HPDE6-E6E7 (cell line): ENCODE measurements around the gene ATP5PD.
"Not testable (repeated sequence)": the region's sequence is repeated elsewhere in the genome, so short reads cannot be mapped to it uniquely, and the experiment has no call there.

ENCODE experiments used
- DNase-seq: peaks from one replicate; pipeline ENCODE4 v3.0.0; 2011; ENCODE audit warnings: missing footprints; ENCODE audit errors: extremely low spot score

The ATP5PD gene

DNA sequence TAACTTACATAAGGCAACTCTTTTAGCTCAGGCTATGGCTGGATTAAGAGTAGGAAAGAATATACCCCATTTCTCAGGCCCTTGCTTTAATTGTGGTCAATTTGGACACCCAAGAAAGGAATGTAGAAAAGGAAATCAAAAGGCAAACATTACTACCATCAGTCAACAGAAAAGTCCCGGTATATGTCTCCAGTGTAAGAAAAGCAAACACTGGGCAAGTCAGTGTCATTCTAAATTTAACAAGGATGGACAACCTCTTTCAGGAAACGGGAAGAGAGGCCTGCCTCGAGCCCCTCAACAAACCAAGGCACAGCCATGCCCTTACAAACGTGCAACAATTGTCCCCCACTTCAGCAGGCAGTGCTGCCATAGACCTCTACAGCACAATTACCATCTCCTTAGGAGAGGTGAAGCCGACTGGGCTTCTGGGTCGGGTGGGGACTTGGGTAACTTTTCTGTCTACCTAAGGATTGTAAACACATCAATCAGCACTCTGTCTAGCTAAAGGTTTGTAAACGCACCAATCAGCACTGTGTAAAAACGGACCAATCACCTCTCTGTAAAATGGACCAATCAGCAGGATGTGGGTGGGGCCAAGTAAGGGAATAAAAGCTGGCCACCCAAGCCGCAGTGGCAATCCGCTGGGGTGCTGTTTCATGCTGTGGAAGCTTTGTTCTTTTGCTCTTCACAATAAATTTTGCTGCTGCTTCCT, 21.9 kb downstream of the ATP5PD start:
- DNase-seq = no peak

DNA sequence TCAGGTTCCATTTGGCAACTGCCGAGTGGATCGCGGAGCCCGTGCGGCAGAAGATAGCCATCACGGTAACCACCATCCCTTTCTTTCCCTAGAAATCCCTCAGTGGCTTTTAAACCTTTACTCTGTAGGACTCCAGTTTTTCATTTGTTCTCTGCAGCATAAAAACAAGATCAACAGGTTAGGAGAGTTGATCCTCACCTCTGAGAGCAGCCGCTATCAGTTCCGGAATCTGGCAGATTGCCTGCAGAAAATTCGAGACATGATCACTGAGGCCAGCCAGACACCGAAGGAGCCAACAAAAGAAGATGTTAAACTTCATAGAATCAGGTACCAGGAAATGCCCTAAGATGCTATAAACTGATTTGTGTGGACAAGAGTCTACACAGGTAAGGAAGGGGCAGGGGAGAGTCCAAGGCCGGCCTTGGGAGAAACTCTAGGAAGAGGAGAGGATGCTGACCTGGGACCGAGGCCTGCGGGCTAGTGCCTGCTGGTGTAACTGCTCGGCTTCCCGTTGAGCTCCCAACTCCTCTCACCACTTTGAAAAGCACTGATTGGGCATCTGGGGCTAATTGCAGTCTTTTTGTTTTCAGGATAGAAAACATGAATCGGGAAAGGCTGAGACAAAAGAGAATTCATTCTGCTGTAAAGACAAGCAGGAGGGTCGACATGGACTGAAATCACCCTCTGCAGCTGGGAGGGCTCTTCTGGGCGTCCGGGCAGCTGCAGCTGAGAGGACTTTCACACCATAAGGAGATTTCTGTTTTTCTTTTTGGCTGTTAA, 26.2 kb downstream of the ATP5PD start:
- DNase-seq = no peak

DNA sequence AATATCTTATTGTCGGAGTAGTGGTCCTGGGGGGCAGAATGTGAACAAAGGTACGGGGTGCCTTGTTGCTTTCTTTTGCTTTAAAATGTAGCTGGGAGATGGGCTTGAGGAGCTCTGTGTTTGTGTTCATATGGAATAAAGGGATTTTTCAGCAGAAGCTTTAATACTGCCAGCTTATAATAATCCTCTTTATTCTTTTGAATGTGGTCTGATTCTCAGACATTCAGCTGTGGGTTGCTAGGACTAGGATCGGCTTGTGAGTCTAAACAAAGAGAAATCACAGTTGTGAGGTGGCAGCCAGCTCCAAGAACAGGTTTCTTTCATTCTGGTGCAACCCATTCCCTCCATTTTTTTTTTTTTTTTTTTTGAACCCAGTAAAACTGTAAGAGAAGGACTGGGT, 27.1 kb downstream of the ATP5PD start:
- no peak for DNase-seq

DNA sequence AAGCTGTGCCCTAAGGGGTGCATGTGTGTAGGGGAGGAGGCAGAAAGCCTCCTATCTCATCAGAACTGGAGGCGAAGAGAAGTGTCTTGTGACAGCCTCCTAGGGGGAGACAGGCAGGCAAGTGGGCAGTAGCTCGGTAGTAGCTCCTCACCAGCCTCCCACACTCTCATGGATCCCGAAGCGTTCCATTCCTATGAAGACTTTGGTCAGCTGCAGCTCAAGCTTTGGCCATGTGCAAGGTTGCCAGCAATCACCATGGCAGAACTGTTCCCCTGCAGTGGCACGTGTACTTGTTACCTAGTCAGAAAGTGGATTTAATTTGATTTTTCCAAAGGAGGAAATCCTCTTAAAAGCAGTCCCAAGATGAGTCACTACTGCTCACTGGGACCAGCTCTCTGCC, 27.6 kb downstream of the ATP5PD start:
- no peak for DNase-seq

DNA sequence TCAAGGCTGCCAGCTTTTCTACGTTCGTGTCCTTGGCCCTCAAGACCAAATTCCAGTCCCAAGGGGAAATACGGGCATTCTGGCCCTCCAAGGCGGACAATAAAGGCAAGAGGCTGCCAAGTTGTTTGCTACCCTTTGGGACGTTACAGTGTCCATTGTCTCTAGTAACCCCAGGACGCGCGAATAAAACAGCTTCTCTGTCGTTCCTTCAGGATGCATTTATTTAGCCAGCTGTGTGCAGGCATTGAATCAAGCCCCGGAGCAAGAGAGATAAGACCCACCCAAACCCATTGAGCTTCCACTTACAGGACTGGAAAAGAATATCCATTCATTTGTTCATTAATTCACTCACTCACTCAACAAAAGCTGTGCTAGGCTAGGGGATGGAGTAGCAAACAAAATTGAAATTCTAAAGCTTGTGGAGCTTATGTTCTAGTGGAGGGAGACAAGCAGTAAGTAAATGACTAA, 33.6 kb downstream of the ATP5PD start:
- no peak for DNase-seq

DNA sequence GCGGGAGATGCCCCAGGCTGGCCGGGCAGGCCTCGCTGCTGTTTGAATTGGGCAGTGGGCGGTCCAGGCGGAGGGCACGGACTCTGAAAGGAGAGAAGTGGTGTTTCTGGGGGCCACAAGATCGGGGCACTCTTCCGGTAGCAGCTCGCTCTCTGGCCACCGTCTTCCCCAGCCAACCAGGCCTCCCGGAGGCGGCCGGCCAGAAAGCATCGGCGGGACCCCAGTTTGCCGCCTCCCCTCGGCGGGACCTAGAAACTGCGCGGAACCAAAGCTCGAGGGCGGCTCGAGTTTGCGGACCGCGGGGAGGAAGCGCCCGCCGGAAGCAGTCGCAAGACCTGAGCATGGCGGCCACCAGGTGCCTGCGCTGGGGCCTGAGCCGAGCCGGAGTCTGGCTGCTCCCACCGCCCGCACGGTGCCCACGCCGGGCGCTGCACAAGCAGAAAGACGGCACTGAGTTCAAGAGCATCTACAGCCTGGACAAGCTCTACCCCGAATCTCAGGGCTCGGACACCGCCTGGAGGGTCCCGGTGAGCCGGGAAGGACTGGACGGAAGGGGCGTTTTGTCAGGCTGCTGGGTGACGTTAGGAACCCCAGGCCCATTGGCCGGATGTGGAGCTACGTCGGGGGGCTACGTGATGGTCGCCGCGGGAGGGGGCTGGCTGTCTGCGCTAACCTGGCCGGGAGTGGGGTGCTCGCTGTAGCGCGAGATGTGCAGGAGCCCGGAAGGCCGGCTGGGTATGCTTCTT, 34.2 kb downstream of the ATP5PD start, which contains the start of gene MRPL58:
Gene MRPL58, plus strand, starts transcription at position 325 of the 746 bp plus-strand sequence. Its CDS starts 17 bp downstream, at position 342.
- peak; percentile 81 for DNase-seq

DNA sequence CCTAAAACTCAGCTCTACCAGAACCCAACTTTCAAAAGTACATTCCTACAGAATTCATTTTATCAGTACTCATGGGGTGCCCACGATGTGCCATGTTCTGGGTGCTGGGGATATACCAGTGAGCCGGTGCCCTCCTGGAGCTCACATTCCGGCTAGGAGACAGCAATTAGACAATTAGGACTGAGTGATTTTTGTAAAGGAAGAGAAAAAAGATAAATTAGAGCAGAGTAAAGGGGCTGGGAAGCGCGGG, 34.7 kb downstream of the ATP5PD start:
- DNase-seq = no peak

DNA sequence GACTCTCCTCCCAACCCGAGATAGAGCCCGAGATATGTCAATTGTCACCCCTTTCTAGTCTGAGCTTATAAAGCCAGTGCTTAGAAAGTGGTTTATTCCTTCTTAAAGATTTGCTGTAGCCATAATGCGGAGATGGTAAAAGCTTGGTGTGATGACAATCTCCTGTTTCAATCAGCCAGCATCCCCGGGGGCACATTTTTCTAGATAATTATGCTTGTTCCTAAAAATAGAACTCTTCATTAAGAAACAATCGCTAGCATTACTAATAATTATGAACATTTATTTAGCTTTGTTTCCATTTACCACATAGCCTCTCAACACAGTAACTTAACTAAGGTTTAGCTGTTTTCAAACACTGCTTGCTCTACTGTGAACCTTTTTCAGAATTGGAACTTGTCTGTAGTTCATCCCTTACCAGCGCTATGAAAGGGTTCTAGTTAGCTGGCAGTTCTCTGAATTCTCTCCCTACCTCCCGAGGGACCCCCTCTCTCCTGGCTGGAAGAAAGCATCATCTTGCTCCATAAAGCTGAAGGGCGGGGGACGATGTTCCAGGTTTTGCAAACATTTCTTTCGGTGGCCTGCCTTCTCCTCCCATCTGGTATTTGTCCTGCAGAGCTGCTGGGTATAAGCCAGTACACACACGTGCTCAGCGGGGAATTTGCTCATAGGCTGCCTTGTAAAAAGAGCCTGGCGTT, 35.2 kb downstream of the ATP5PD start:
- no peak for DNase-seq

DNA sequence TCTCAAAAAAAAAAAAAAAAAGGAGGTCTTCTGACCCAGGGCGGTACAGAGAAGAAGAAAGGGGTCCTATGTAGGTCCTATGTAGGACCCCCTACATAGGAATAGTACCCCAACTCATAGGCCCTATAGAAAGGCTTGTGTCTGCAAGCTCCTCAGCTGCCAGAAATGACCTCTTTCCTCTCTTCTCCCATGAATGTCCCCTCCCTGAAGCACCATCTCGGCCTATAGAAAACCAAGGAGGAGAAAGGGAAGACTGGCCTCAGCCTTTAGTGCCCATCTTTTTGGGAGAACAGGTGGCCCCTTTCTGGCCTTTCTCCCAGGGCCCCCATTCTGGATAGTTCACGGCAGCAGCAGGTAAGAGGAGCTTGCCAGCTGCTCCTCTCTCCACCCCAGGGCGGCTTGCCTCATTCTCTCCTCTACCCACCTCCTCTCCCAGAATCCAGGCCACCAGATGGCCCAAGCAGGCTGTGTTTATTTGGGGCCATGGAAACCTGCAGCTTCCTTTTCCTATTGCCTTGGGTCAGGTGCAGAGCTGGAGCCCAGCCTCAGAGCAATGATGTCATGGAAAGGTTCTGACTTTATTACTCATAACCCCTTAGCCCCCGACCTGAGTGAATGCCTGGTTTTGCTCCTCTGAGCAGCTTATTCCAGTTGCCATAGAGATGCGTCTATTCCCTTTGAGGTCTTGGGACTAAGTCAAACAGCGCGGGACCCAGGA, 35.9 kb downstream of the ATP5PD start:
- no peak for DNase-seq

DNA sequence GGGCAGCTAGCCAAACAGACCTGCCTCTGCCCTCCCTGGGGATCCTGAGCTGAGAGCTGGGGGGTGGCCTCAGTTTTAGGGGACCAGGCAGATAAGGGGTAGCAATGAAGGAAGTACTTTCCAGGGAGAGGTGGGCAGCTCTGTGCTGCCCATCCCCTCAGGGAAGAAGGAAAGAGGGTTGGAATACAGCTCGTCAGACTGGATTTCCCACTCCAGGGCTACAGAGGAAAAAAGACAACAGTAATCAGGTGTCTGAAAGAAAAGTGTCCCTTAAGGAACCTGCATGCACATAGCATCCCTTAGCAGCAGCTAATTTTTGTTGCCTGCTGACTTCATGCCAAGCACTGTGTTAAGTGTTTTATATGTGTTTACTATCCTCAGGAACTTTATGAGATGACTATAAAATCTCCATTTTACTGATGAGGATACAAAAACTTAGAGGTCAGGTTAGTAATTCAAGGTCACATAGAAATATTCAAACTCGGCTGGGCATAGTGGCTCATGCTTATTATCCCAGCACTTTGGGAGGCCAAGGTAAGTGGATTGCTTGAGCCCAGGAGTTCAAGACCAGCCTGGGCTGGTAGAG, 37.5 kb downstream of the ATP5PD start:
- DNase-seq = no peak

DNA sequence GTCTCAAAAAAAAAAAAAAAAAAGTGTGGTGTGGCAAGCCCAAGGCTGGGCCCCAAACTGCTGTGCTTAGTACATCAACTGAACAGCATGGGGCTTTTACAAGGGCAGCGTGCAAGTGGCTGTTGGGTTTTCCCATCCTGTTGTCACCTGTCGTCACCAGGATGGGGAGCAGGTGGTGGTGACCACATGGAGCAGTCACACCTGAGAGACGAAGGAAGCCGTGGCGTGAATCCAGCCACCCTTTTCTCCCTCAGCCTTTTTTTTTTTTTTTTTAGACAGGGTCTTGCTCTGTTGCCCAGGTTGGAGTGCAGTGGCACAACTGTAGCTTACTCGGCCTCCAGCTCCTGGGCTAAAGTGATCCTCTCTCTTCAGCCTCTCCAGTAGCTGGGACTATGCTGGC, 38.4 kb downstream of the ATP5PD start:
- no peak for DNase-seq

DNA sequence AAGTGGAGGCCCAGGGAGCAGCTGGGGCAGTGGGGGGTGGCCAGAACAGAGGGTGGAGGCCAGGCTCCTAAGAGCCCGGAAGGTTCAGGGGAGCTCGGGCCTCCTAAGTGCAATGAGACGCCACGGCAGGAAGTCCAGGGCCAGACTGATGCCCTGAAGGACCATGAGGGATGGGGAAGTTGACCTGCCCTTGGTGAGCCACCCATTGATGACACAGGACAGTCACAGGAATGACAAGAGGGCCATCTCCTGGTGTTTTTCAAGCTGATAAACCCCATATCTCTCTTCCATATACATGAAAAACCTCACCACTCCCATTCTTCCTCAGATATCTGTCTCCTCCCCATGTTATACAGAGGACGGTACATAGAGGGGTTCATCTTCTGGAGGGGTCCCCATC, 40.1 kb downstream of the ATP5PD start:
- no peak for DNase-seq

DNA sequence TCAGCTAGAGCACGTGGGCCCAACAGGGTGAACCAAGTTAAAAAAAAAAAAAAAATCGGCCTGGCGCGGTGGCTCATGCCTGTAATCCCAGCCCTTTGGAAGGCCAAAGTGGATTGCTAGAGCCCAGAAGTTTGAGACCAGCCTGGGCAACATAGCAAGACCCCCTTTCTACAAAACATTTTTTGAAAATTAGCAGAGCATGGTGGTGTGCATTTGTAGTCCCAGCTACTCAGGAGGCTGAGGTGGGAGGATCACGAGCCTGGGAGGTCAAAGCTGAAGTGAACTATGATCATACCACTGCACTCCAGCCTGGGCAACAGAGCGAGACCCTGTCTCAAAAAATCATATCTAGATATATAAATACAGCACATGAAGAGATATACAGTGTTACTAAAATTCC, 40.7 kb downstream of the ATP5PD start:
- not testable (repeated sequence) for DNase-seq

DNA sequence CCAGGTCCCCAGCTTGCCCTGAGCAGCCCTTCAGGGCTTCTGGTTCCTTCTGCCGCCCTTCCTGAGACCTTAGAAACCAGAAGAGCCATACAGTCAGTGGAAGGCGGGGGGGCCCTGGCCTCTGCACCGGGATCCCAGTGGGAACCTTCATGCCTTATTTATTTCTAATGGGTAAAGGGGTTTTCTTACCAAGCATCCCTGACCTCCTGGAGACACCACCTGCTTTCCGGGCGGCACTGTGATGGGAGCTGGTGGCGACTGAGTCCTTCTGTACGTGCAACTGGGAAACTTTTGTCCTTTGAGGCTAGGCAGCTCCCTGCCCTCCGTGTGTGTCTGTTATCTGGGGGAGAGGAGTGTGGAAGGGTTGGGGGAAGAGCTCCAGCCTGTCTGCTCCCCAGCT, 41.5 kb downstream of the ATP5PD start:
- no peak for DNase-seq

DNA sequence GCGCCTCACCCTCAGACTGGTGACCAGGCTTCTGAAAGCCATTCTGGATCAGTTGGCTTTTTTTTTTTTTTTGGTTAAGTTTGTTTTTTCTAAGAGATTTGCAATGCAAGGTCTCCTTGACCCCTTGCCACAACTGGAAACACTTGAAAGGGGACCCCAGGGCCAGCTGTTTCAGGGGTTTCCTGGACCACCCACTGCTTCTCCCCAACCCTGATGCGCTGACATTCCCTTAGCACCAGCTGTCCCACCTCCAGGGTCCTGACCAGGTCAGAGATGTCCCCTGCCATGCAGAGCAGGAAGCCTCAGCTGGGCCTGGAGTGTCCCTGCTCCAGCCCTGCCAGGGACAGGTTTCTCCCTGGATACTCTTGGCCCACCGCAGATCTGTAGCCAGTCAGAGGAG, 42.4 kb downstream of the ATP5PD start:
- no peak for DNase-seq

DNA sequence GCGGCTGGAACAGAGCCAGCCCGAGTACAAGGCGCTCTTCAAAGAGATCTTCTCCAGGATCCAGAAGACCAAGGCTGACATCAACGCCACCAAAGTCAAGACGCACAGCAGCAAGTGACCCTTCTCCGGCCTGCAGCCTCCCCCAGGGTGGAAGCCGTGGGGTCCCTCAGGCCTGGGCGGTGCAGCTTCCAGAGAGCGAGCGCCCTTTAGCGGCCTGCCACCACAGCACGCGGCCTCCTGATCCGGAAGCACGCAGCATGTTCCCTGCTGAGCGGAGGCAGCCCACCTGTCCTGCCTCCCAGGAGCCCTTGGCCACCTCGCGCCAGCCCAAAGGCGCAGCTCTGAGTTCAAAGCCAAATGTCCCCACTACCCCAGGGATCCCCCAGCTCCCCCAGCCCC, 42.8 kb downstream of the ATP5PD start:
- no peak for DNase-seq

DNA sequence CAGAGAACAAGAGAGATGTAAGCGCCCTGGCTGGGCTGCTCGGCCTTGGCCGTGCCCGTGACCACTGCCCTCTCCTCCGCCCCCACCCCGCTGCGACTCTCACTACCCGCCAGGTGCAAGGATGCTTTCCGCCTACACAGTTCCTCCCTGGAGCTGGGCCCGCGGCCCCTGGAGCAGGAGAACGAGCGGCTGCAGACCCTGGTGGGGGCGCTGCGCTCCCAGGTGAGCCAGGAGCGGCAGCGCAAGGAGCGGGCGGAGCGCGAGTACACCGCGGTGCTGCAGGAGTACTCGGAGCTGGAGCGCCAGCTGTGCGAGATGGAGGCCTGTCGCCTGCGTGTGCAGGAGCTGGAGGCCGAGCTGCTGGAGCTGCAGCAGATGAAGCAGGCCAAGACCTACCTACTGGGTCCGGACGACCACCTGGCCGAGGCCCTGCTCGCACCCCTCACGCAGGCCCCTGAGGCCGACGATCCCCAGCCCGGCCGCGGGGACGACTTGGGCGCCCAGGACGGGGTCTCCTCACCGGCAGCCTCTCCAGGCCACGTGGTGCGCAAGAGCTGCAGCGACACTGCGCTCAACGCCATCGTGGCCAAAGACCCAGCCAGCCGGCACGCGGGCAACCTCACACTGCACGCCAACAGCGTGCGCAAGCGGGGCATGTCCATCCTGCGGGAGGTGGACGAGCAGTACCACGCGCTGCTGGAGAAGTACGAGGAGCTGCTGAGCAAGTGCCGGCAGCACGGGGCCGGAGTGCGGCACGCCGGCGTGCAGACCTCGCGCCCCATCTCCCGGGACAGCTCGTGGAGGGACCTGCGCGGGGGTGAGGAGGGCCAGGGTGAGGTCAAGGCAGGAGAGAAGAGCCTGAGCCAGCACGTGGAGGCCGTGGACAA, 43.5 kb downstream of the ATP5PD start:
- DNase-seq = no peak

DNA sequence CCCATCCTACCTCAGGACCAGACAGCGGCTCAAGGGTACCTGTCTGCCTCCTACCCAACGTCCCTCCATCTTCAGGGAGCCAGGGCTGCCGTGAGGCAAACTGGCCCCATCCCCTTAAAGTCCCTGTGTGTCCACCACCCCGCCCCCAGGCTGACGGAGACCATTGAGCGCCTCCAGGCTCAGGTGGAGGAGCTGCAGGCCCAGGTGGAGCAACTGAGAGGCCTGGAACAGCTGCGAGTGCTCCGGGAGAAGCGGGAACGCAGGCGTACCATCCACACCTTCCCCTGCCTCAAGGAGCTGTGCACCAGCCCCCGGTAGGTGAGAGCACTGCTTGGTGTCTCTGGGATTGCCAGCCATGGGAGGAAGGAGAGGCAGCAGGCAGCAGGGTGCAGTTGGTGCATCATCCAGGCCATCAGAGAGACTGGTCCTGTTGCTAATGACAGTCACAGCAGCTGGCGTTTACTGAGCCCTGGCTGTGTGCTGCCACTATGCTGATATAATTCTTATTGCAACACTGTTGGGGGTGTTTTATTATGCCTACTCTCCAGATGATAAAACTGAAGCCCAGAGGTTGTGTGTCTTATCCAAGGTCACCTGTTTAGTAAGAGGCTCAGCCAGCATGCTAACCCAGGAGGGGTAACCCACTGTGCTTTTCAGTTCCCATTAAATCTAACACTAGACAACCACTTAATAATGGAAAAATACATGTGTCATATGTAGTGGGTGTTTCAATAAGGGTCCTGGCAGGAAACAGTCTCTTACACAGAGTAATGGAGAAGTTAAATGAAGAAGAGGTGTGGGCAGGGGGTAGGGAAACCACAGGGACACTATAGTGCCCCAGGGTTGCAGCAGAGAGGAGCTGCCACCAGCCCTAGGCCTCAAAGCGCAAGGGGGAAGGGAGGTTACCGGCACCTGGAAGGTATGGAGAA, 44.6 kb downstream of the ATP5PD start:
- DNase-seq = no peak

DNA sequence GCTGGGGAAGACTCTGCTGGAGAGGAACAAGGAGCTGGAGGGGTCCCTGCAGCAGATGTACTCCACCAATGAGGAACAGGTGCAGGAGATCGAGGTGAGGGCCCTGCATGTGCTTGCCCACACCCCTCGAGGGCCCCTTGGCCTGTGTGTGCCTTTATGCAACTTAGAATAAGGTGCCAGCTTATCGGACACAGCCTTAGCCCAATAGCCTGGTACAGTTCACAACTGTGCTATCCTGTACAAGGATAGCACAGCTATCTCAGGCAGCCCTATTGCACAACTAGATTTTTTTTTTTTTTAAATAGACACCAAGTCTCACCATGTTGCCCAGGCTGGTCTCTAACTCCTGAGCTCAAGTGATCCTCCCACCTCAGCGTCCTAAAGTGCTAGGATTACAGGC, 47.2 kb downstream of the ATP5PD start:
- DNase-seq = no peak
